ENCODE data around the gene PPM1F. TPM values are rescaled to one million over a fixed set of nuclear protein-coding genes. Genes with fewer than 3 reads are reported as not detected.

PPM1F gene
- polyA plus RNA-seq, 2 of the 4 experiments (the other 2 are of a cell fraction), result 11.0 to 14.2 TPM

- Histone ChIP-seq H3K4me3 (no peak overlapping the region), H3K9me3 (no peaks in the 10 kb centered on the region), H3K27ac (no peak overlapping the region), H3K4me2 (no peak overlapping the region), H3K4me1 (peaks cover 9% of the 10 kb centered on the region; the same call in 1 of the 3 replicates)
- ATAC-seq (no peak), DNase-seq (ENCODE audit: low read depth in 1 of 2, low spot score in 1 of 2) (no peak), FAIRE-seq (no peak)
- 100% methylated on average over 1 of the region's 1 CpG for WGBS (ENCODE audit: missing lambda C conversion rate)
- TF ChIP-seq E2F6 (IDR thresholded peaks at IDR 0.05; ENCODE audit: borderline replicate concordance, low read depth) (no peak), TFCP2L1 (CRISPR knock-in tag; IDR thresholded peaks at IDR 0.05) (no peak), EP300 (IDR thresholded peaks at IDR 0.05) (no peak), POLR2AphosphoS2 (conservative IDR thresholded peaks at IDR 0.05; ENCODE audit: low read length) (no peak), CHD4 (IDR thresholded peaks at IDR 0.05; ENCODE audit: borderline replicate concordance) (no peak), ELK1 (IDR thresholded peaks at IDR 0.05; ENCODE audit: low read depth, low read length) (no peak), HDAC2 (IDR thresholded peaks at IDR 0.05) (no peak), CBX8 (IDR thresholded peaks at IDR 0.05) (no peak), KDM5A (IDR thresholded peaks at IDR 0.05) (no peak)
- ChIA-PET POLR2A (no interaction called here), CTCF (interaction anchor here (1.7 kb wide), 2 partner anchors 13 to 25 kb away, joined by 3 to 4 read pairs; partner anchors contain the start of gene PPM1F)
Measured at GRCh38 chr22:21977814-21978213, 25.2 kb upstream of the PPM1F start.

- FAIRE-seq (no peak), ATAC-seq (no peak)
Measured at GRCh38 chr22:21975854-21976345, 23.3 kb upstream of the PPM1F start.

More at GRCh38 chr22:21975854-21976345, 23.3 kb upstream of the PPM1F start:
- ChIA-PET CTCF (interaction anchor here (0.6 to 0.9 kb wide), 2 partner anchors 15 to 867 kb away, joined by 3 read pairs; no protein-coding TSS in a partner anchor), POLR2A (no interaction called here)
- no peak overlapping the region for H3K27ac ChIP-seq
- H3K9me3 ChIP-seq, result no peaks in the 10 kb centered on the region
- no peaks in the 10 kb centered on the region; the same call in 2 of the 3 replicates for H3K4me1 ChIP-seq
- TF ChIP-seq USF2 (IDR thresholded peaks at IDR 0.05), result no peak
- no peak for TF ChIP-seq CBX8 (IDR thresholded peaks at IDR 0.05)
- no peak for TF ChIP-seq FOSB (CRISPR knock-in tag; IDR thresholded peaks at IDR 0.05)
- no peak for TF ChIP-seq E2F6 (IDR thresholded peaks at IDR 0.05; ENCODE audit: borderline replicate concordance, low read depth)
- no peak for TF ChIP-seq ZNF302 (CRISPR knock-in tag; IDR thresholded peaks at IDR 0.05)
- TF ChIP-seq EHF (CRISPR knock-in tag; IDR thresholded peaks at IDR 0.05), result no peak
- TF ChIP-seq GATA3 (IDR thresholded peaks at IDR 0.05; ENCODE audit: borderline replicate concordance), result no peak
- no peak for TF ChIP-seq ZFP36 (IDR thresholded peaks at IDR 0.05; ENCODE audit: borderline replicate concordance, partially characterized antibody)
- no peak for TF ChIP-seq NR3C1 (IDR thresholded peaks at IDR 0.05)
- TF ChIP-seq CBX2 (IDR thresholded peaks at IDR 0.05; ENCODE audit: borderline replicate concordance, low read depth), result no peak
- no peak for TF ChIP-seq HOXB13 (CRISPR knock-in tag; IDR thresholded peaks at IDR 0.05; ENCODE audit: low read depth)
- no peak for TF ChIP-seq FOXS1 (CRISPR knock-in tag; IDR thresholded peaks at IDR 0.05)
- no peak for TF ChIP-seq BHLHE40 (IDR thresholded peaks at IDR 0.05; ENCODE audit: low read depth, low read length)
- TF ChIP-seq PHF8 (IDR thresholded peaks at IDR 0.05; ENCODE audit: borderline replicate concordance, low read depth), result no peak
- TF ChIP-seq CTCF (IDR thresholded peaks at IDR 0.05), result no peak
- 95% methylated on average over 5 of the region's 5 CpGs for WGBS (ENCODE audit: missing lambda C conversion rate)
- DNase-seq (ENCODE audit: low read depth in 1 of 2, low spot score in 1 of 2), result no peak
- no peak overlapping the region for H3K4me3 ChIP-seq
- H3K4me2 ChIP-seq, result no peak overlapping the region
